SHP77 (cell line): ENCODE results near the gene DNAH1.

Experiments used
- DNase-seq, 2 experiments: peaks; one replicate each; lab custom pipeline; 2025; lab: John Stamatoyannopoulos, UW

The DNAH1 gene

DNA sequence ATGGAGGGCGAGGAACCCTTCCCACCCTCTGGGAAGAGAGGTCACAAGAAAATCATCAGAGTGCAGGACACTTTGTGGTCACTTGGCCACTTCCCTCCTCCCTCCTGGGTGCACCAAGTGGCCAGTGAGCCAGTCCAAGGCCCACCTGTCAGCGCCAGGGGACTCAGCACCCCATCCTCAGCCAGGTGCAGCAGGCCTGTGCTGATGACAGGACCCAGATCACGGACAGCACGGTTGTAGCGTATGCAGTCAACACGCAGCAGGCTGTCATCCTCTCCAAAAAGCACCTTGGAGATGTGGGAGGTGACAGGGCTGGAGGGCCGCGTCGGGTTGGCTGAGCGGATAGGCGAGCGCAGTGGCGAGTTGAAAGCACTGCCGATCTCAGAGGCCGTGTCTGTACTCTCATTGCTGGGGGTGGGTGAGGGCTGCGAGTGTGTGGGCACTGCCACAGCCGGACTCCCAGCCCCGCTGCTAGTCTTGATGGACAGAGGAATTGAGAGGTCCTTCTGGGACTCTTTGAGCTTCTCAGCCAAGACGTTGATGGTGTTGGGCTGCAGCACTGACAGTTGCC is 87.2 kb downstream of the DNAH1 start:
- DNase-seq, result no peak

DNA sequence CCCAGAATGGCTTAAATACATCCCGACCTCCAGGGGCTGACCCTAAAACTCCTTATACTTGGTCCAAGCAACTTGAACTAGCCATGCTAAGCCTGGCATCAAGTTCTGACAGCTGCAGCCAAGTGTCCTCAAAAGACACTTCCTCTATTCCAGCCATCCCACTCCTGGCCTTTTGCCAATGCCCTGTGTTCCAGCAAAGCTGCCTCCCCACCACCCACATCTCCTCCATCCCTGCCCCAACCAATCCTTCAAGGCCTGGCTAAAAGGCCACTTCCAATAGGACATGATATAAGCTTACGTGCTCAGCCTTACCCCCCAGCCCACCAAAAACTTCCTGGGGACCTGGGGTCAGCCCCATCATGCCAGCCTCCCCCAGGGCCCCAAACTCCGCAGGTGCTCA is 87.8 kb downstream of the DNAH1 start:
- DNase-seq, result no peak

DNA sequence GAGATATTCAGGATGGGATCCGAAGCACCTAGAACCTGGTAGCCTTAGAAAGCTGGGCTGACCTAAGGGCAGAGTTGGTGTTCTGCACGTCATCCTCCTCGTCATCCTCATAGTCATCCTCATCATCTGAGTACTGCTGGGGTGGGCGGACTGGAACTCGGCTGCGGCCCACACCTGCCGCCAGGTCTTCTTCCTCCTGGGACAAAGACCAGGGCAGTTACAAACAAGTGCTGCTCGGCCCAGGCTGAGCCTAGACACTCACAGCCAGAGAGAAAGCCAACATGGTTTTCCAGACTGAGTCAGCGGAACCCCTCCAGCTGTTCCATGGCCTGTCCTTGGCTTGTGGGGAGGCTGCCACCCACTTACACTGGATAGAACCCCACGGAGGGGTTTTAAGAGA is 88.3 kb downstream of the DNAH1 start:
- no peak for DNase-seq

DNA sequence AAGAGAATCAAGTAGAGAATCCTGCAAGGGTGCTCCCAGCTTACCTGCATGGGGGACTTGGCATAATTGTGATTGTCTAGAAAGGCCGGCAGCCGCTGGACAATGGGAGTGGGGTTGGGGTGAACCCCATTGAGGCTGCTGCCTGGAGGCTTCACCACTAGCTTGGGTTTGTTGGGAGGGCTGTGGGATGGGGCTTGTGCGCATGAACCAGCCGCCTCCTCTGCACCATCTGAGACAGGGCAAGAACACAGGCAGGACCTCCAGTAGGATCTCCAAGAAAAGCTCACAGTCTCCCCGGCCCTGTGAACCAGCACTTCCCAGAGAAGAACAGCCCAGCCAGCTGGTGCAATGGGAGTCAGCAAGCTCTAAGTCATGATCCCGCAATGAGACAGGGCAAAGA is 88.9 kb downstream of the DNAH1 start:
- no peak for DNase-seq

DNA sequence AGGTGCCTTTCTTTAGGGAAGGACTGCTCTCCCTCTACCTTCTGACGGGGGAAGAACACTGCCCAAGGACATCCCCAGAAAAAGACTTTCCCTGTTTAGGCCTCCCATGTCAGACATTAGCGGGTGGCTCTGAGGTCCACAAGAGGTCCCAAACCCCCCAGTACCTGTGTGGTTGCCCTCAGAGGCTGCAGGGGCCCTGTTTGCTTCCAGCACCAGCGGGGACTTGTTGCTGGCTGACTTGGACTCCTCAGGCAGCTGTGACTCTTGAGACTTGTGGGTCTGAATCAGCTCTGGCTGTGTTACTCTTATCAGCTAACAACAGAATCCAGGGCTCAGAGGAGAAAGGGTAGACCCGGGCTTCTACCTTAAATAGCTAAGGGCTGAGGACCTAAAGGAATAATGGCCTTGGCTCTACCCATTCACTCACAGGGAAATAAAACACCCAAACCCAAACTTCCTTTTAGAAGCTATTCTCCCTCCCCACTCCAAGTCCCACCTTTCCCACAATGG is 89.5 kb downstream of the DNAH1 start:
- no peak for DNase-seq

DNA sequence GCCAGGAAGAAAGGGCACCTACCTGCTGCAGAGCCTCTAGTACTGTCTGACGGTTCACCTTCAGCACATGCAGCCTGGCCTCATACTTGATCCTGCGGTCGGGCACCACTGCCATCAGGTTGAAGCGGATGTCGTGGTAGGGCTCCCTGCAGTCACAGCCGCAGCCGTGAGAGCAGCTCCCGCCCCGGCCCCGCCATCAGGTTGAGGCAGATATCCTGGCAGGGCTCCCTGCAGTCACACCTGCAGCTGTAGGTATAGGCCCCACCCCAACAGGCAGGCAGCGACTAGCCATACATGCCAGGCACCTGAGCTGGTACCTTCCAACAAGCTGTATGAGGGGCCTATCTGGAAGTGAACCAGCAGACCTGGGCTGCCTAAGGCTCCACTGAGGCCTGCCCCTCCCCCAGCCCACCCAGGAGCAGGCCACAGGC is 90.1 kb downstream of the DNAH1 start:
- DNase-seq, result no peak

DNA sequence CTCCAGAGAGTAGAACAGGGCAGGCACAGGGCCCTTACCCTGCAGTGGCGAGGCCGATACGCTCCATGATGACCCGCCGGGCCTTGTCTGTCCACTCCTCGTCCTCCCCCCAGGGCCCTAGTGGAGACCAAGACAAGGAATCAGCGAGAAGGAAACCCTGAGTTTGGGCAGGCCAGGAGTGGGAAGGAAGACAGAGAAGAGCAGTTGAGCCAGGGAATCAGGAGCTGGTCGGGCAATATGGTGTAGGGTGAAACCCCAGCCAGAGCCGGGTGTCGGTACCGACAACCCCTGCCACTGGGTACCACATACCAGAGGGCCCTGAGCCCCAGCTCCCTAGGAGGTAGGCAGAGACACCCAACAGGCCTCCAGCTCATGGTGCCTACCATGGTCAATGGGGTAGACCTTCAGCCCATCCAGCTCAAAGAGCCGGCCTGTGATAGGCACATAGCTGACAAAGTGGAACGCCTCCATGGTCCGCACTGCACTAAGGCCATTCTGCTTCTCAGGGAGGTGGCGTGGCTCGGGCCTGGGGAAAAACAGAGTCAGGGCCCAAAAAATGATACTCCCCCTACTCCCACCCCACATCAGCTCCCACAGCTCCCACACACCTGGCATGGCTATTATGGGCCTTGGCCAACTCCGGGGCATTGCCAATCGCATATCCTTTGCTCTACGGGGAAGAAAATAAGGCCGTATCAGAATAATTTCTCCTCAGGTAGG is 90.8 kb downstream of the DNAH1 start:
- no peak for DNase-seq

DNA sequence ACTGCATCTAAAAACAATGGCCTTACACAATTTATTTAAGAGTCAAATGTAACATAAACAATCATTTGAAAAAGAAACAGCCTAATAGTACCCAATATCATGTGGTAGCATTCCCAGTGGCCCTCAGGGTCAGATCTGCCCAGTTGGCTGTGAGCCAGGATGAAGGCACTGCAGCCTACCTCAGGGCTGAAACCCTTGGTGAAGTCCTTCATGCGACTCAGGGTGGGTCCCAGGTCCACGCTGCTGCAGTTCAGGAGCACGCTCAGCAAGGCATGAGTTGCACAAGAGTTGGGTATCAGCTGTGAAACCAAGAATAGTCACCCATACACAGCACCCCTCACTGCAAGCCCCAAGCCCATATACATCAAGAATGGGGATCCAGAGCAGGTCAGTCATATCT is 91.7 kb downstream of the DNAH1 start:
- no peak for DNase-seq

DNA sequence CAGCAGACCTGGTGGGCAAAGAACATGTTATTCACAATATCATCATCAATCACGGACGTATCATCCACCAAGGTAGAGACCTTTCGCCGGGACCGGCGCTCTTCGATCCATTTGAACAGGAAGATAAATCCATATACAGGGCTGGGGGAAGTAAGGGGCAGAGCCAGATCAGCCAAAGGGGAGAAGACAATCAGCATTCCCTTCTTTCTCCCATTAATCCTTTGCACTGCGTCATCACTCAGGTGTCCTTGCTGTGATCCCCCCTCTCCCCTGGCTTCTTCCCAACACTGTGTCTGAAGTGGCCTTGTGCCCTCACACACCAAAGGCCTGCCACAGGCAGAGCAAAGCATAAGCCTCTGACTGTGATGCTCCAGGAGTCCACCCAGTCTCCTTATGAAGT is 92.3 kb downstream of the DNAH1 start:
- DNase-seq, result no peak

DNA sequence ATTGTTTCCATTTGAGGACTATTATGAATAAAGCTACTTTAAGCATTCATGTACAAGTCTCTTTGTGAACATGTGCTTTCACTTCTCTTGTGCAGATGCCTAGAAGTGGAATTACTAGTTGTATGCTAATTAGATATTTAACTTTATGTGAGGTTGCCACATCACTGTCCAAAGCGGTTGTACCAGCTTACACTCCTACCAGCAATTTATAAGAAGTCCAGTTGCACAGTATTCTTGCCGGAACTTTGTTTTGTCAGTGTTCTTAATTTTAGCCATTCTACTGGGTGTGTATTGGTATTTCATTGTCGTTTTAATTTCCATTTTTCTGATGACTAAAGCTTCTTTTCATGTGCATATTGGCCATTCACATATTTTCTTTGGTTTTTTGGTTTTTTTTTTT is 99.7 kb downstream of the DNAH1 start:
- no peak for DNase-seq

DNA sequence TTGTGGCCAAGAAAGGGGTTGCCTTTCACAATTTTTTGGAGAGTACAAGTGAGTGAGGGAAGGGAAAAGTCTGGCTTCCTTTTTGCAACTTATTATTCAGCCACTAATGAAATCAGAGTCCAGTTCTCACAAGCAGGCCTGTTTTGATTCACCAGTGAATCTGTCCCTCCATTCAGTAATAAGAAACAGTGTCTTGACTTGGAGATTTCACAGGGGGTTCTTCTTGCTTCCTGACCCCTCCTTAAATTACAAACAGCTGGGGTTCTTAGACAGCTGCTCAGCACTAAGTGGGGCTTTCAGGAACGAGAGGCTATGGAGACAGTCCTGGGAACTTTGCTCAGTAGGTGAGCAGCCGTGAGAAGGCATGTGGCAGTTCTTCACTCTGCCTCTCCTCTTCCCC is 104.3 kb downstream of the DNAH1 start:
- DNase-seq, result no peak

DNA sequence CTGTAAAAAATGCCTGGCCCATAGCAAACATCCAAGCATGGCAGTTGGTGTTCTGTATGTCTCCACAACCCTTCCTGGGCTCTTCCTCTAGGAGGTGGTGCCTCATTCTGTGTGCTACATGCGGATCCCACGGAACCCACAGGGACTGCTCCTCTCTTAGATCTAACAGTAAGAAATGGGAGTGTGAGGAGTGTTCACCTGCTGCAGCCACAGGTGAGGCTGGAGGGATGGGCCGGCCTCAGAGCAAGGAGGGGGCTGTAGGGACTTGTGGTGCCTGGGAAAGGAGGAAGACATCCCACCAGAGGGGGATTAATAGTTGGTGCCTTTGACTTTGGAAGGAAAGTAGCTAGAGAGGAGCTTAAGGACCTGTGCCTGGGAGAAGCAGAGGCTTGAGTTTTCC is 106.5 kb downstream of the DNAH1 start:
- no peak for DNase-seq

DNA sequence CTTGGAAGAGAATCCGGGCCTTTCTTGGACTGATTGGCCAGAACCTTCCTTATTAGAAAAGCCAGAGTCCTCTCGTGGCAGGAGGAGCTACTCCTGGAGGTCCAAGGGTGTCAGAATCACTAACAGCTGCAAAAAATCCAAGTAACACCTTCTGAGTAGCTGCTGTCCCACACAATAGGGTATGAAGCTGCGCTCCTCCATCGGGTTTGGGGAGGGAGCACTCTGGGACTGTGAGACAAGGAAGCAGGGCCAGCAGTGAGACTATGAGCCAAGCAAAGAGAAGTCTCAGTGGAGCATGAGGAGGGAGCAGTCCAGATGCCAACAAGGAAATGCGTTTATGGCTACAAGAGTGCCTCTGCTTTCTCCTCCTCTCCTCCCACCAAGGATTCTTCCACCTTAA is 107.1 kb downstream of the DNAH1 start:
- no peak for DNase-seq

DNA sequence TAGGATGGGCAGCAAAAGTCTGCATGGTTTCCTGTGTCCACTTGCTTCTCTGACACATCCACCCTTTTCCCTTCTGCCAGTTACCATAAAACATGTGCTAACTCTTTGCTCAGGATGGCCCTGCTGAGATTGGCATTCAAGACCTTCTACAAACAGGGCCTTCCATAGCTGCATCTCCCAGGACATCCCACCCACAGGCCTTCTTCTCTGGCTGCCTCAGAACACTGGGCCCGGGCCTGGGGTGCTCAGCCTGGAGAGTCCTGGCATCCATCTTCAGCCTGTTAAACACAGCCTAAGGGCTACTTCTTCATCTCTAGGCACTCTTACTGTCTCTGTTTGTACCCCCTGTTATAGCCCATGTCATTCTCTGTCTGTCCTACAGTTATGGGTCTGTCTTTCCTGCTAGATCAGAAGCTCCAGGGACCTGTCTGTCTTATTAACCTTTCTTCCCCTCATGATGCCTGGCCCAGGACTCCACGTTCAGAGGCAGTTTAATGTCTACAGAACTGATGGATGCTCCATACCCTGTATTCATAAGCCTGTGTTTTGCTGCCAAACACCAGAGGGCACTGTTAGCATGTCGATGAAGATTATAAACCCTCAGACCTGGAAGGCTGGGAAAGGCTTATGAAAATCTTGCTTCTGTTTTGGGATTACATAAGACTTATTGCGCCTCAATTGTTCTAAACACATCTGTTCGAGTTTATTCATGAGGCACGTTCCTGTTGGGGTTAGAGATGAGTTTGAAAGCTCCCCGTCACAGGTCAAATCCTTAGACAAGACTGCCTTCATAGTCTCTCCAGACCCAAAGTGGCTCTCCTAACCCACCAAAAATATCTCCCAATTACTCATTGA is 112.3 kb downstream of the DNAH1 start:
- DNase-seq, result peak; percentile 44 to 47

DNA sequence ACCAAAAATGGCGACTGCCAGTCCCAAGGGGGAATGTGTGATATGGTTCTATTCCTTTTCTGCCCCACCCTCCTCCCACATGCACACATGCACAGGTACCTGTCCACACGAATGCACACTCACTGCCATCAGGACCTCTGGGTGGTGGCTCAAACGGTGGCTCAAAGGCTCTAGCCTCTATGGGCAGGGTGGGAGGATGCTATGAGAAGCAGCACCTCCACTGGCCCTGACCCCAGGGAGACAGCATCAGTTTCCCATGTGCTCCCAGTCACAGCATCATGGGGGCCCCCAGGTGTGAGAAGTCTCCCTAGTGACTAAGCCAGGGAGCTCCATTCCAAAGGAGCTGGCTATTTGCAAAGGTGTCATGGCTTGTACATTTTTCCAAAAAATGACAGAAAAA is 112.9 kb downstream of the DNAH1 start:
- DNase-seq, result no peak

DNA sequence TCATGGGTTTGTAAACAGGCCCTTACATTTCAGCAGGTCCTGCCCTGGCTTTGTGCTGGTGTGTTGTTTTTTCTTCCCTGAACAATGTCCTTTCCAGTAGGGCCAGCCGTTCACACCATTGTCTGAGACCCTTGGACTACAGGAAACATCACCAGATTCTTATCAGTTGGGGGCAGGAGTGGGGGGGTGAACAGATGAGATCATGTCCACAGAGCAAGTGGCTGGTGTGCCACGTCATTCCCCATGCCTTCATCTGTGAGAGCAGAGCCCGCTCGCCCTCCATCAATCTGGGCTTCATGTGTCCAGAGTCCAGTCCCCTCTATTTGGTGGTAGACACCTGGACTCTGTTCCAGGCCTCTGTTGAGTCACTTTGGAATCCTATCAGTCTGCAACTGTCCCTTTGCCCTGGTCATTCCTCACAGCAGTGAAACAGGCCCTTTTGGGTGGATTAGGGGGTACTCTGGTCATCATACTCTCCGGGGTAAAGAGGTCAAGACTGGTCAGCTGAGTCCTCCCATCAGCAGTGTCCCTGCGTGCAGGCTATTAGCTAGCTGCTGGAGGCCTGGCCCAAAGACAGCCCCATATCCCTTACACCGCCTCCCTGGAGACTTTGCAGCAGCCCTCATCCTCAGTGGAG is 113.8 kb downstream of the DNAH1 start:
- DNase-seq, result no peak

DNA sequence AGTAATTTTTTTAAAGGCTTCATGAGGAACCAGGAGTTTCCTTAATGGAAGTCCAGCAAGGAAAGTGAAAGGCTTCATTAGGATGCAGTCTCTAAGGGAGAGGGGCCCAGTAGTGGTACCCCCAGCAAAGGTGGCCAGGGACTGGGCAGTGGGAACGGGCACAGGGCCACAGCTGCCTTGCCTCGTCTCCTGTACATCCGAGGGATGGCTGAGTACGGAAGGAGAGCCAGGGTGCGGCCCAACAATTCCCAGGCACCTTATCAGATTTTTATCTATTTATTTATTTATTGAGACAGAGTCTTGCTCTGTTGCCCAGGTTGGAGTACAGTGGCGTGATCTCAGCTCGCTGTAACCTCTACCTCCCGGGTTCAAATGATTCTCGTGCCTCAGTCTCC is 114.3 kb downstream of the DNAH1 start:
- no peak for DNase-seq

DNA sequence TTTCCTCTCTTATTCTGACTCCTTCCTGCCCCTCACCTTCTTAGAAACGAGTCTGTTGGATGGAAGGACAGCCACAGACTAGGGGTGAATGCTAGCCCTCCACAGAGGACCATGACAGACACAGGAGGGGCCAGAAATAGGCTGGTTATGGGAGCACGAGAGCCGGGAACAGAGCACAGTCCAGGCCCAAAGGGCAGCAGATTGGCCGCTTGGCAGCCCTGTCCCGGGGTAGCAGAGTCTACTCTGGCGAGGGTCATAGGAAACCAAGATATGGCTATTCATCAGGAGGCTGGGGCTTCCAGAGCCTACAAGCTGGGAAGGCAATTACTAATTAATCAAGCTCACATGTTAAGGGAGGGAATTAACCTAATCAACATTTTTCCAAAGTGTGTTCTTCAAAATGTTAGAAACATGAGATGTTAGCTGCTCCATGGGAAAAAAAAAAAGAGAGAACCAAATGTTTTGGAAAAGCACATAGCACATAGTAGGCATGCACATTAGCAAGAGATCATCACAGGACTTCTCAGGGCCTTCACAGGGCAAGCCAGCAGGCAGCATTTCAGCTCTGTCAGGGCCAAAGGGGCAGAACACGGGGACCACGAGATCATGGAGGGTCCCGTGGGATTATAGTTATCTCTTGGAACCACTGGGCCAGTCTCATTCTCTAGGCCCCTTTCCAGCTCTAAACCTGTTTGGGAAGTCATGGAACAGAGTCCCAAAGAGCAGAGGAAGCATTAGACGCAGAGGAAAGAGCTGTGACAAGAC is 115.5 kb downstream of the DNAH1 start:
- no peak for DNase-seq

DNA sequence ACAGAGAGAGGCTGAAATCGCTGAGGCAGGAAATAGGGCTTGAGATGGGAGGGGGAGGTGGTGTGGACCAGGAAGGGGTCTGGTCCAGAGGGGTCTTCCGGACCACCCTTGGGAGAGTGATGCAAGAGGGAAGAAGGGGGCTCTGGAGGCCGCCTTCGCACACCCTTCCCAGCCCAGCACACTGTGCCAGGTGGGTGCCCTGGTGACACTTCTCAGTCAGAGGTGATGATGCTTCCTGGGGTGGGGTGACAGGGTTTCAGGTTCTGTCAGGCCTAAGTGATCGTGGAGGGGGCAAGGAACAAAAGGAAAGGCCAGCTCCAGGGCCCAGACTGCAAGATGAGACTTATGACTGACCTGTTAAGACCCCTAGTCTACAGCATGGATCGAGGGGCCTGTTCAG is 116.1 kb downstream of the DNAH1 start:
- no peak for DNase-seq

DNA sequence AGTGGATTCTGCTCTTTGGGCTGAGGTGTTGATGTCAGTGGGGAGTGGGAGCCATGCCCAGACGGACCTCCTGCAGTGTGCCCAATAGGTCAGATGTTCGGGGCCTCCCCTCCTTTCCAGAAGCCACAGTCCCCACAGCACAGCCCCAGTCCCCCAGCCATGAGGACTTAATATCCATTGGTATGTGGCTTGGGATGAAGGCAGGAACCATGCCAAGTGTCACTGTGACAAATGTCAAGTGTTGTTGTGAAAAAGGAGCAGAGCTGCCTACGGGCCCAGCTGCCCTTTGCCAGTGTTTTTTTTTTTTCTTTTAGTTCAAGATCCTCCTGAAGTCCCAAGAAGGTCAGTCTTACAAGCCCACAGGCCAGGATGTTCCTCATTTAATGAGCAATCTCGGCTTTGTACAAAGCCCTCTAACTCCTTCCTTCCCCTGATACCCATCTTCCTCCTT is 116.6 kb downstream of the DNAH1 start:
- no peak for DNase-seq

DNA sequence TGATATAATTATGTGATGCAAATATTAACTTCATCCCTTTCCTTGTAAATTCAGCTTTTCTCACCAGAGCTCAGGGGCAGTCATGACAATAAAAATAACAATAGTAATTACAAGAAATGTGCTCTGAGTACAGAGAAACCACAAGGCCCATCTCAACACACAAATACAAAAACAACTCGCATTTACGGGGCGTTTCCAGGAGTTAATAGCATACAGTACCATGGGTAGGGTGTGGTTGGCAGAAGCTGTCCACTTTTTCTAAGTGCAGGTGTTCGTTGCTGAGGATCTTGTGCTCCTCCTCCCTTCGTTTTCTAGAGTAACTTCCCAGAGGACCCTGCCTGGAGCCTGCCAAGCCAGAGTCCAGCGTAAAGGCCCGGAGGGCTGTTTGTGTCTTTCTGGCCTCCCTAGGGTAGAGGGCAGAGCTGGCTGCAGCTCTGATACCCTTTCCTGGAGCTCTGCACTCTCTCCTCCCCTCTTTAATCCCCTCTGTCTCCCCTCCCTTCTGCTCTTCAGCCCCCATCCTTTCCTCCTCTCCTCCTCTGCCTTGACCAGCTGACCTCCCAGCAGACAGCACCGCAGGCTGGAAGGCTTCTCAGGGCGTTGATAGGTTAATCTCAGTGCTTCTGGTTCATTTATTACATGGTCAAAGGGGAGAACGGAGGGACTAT is 117.3 kb downstream of the DNAH1 start:
- DNase-seq, result no peak
